Kidney (tissue), 14 donors: ENCODE data around the gene SUGCT. TPM values are rescaled to one million over a fixed set of nuclear protein-coding genes. Genes with fewer than 3 reads are reported as not detected.

Experiments used
- DNase-seq, 5 donors: peaks; one replicate each; pipeline ENCODE4 v3.0.0-alpha.2; 2013 to 2020
- FAIRE-seq: peaks from 2 replicates; lab custom pipeline; 2012; peaks lifted over from hg19 to GRCh38; lab: Jason Lieb, UNC
- H3K27ac ChIP-seq, 2 donors: one replicate each; pipeline ENCODE4 v1.7.0; 2013; ENCODE audit warnings: low read depth in 2 of 2, low read length in 2 of 2, inconsistent platforms in 1 of 2
- H3K27me3 ChIP-seq: one replicate; pipeline ENCODE4 v1.7.1; 2013; ENCODE audit warnings: low read length, inconsistent platforms; ENCODE audit not compliant: control insufficient read depth, insufficient read depth
- H3K36me3 ChIP-seq, 3 donors: one replicate each; pipeline versions ENCODE4 v1.7.0 to v1.7.1; 2013; ENCODE audit warnings: low read length in 3 of 3, control low read depth in 1 of 3, inconsistent platforms in 1 of 3; ENCODE audit not compliant: insufficient read depth in 3 of 3, control insufficient read depth in 2 of 3
- H3K4me1 ChIP-seq, 3 donors: one replicate each; pipeline versions ENCODE4 v1.7.0 to v1.7.1; 2013; ENCODE audit warnings: low read length in 3 of 3, inconsistent platforms in 1 of 3, low read depth in 1 of 3; ENCODE audit not compliant: control insufficient read depth in 2 of 3, insufficient read depth in 2 of 3
- H3K4me3 ChIP-seq, 3 donors: one replicate each; pipeline versions ENCODE4 v1.7.0 to v1.8.1; 2013; ENCODE audit warnings: low read length in 3 of 3, control low read depth in 1 of 3, inconsistent platforms in 1 of 3
- H3K9ac ChIP-seq, 3 donors: one replicate each; pipeline versions ENCODE4 v1.7.0 to v1.7.1; 2013; ENCODE audit warnings: low read length in 3 of 3, control low read depth in 1 of 3, inconsistent platforms in 1 of 3
- H3K9me3 ChIP-seq, 3 donors: one replicate each; pipeline versions ENCODE4 v1.7.0 to v1.7.1; 2013; ENCODE audit warnings: low read length in 3 of 3, control low read depth in 1 of 3, inconsistent platforms in 1 of 3; ENCODE audit not compliant: control insufficient read depth in 2 of 3, insufficient read depth in 1 of 3
- intact Hi-C: fragments of 100-400 bp; cut with DNase I; formaldehyde crosslinking; loops from one replicate; pipeline ENCODE4 v1.11.1; 2022
- polyA plus RNA-seq: library from polyadenylated mRNA; stranded (reverse); fragments of 350-450 nt; fragmentation: Illumina TruSeq; extraction: RNeasy Lipid Tissue Mini Kit (QIAGEN cat#74804); gene quantifications from one replicate; pipeline ENCODE4 v1.2.3, GENCODE V29; 2014; ENCODE audit warnings: low read depth, low replicate concordance; ENCODE audit not compliant: insufficient read depth
- total RNA-seq: library from RNA; stranded (reverse); fragmentation: NEBNext Ultra II Directional; extraction: Animal tissue kit (Norgen Biotek cat#: 25700); gene quantifications from one replicate; pipeline ENCODE4 v1.2.1, GENCODE V29; 2021
- TF ChIP-seq, protein P1 (sequence below): IDR thresholded peaks from 3 replicates; pipeline ENCODE4 v1.5.1; 2012; ENCODE audit warnings: mild to moderate bottlenecking, moderate library complexity, borderline replicate concordance; ENCODE audit not compliant: insufficient read depth; ENCODE audit errors: extremely low read depth
- donor health status: control.
- donor health status: control.
- donor health status: control.
- donor health status: control.
- donor health status: control.
- donor health status: DM: yes; HTN: yes; CAD: no.
- donor health status: Normal renal cell carcinoma (clear cell type).

SUGCT gene
- total and polyA plus RNA-seq, 2 donors from 2014 or later: 7.6 to 45.1 TPM

DNA sequence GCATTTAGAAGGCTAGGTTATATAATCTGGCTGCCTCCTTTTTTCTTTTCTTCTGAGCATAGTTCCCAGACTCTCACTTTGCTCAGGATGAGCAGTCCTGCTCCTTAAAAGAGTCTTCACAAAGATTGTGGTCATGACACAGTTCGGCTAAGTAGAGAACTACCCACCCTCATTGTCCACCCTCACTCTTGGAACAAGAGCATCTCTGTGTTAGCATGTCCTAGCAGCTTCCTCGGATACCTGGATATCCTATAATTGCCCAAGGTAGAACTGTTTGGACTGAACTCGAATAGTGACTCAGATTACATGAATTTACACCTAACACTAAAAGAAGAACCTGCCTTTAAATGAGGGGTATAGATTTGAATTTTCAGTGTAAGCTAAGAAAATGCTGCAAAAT, 572.0 kb downstream of the SUGCT start:
- Histone ChIP-seq H3K9me3 (no peaks in the 10 kb centered on the region), H3K36me3 (no peaks in the 10 kb centered on the region), H3K27me3 (no peaks in the 10 kb centered on the region), H3K27ac (no peak overlapping the region), H3K4me1 (no peaks in the 10 kb centered on the region), H3K4me3 (no peak overlapping the region), H3K9ac (no peak overlapping the region)
- TF ChIP-seq, protein P1, sequence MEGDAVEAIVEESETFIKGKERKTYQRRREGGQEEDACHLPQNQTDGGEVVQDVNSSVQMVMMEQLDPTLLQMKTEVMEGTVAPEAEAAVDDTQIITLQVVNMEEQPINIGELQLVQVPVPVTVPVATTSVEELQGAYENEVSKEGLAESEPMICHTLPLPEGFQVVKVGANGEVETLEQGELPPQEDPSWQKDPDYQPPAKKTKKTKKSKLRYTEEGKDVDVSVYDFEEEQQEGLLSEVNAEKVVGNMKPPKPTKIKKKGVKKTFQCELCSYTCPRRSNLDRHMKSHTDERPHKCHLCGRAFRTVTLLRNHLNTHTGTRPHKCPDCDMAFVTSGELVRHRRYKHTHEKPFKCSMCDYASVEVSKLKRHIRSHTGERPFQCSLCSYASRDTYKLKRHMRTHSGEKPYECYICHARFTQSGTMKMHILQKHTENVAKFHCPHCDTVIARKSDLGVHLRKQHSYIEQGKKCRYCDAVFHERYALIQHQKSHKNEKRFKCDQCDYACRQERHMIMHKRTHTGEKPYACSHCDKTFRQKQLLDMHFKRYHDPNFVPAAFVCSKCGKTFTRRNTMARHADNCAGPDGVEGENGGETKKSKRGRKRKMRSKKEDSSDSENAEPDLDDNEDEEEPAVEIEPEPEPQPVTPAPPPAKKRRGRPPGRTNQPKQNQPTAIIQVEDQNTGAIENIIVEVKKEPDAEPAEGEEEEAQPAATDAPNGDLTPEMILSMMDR: no peak
- DNase-seq (no peak), FAIRE-seq (no peak)
- intact Hi-C loops: no loop called here

GRCh38 chr7:40709062-40709964, 574.5 kb downstream of the SUGCT start:
- FAIRE-seq: no peak
- Histone ChIP-seq H3K4me3 (no peak overlapping the region), H3K9me3 (no peaks in the 10 kb centered on the region), H3K27ac (no peak overlapping the region), H3K4me1 (no peaks in the 10 kb centered on the region), H3K36me3 (no peaks in the 10 kb centered on the region), H3K27me3 (no peaks in the 10 kb centered on the region), H3K9ac (no peak overlapping the region)
- DNase-seq: no peak
- TF ChIP-seq, protein P1: no peak
- intact Hi-C loops: no loop called here

GRCh38 chr7:40711706-40712105, 576.9 kb downstream of the SUGCT start:
- FAIRE-seq (no peak), DNase-seq (no peak)
- intact Hi-C loops: no loop called here
- H3K36me3 ChIP-seq: no peaks in the 10 kb centered on the region
- no peaks in the 10 kb centered on the region for H3K9me3 ChIP-seq
- no peak overlapping the region for H3K27ac ChIP-seq
- H3K4me1 ChIP-seq: peaks cover 0 to 12% (median 5%) of the 10 kb centered on the region in 3 donors
- H3K9ac ChIP-seq: no peak overlapping the region
- H3K4me3 ChIP-seq: no peak overlapping the region
- H3K27me3 ChIP-seq: no peaks in the 10 kb centered on the region
- TF ChIP-seq, protein P1: no peak
